ENCODE data around the gene KLHDC8B. TPM values are rescaled to one million over a fixed set of nuclear protein-coding genes. Genes with fewer than 3 reads are reported as not detected.

KLHDC8B gene
- total and polyA plus RNA-seq, 9 of the 15 experiments (the other 6 are each of a cell fraction or from before 2014, with no cell fraction given) = 6.9 to 34.8 (median 25.2) TPM

DNA sequence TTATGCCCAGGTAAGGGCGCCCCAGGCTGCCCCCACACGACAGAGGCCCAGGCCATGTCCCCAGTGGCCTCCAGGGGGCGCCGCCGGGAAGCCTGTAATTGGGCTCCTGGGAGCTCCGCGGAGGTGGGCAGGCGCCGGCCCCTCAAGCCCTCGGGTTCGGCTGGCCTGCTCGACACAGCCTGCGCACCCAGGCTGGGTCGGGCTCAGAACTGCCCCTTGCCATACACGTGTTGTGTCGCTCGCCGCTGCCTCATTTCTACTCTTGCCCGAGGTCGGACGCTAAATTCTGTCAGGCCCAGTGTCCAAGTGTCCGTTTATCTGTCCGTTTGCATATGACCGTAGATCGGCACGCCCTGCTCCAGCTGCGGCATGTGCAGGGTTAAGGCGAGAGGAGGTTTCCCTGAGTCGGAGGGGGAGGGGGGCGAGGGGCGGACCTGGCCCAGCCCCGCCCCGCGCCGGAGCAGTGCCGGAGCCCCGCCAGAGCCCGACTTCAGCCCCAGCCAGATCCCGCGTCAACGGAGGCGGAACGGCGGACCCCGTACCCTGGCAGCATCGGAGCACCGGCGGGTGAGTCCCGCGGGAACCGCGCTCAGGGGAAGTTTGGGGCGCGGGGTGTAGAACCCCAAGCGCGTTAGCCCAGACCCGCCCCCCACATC, at the start of gene KLHDC8B (continued):
- TF ChIP-seq, protein P1, sequence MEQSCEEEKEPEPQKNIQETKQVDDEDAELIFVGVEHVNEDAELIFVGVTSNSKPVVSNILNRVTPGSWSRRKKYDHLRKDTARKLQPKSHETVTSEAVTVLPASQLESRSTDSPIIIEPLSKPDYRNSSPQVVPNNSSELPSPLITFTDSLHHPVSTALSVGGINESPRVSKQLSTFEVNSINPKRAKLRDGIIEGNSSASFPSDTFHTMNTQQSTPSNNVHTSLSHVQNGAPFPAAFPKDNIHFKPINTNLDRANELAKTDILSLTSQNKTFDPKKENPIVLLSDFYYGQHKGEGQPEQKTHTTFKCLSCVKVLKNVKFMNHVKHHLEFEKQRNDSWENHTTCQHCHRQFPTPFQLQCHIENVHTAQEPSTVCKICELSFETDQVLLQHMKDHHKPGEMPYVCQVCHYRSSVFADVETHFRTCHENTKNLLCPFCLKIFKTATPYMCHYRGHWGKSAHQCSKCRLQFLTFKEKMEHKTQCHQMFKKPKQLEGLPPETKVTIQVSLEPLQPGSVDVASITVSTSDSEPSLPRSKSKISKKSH (CRISPR knock-in tag; IDR thresholded peaks at IDR 0.05) = no peak
- TF ChIP-seq NR2C2 (CRISPR knock-in tag; IDR thresholded peaks at IDR 0.05) (no peak), NR2C2 (tag; IDR thresholded peaks at IDR 0.05) (peak; percentile 53), JUN (IDR thresholded peaks at IDR 0.05; ENCODE audit: borderline replicate concordance, low read depth, low read length) (no peak), JUN (CRISPR knock-in tag; IDR thresholded peaks at IDR 0.05; ENCODE audit: borderline replicate concordance) (0 out of 2 replicates have a peak, but pooled peaks have one; percentile 21), KLF16 (IDR thresholded peaks at IDR 0.05) (peak; percentile 68; the same call in 1 of the 2 replicates), TAF9B (IDR thresholded peaks at IDR 0.05; ENCODE audit: partially characterized antibody) (peak; percentile 89), SMARCC2 (IDR thresholded peaks at IDR 0.05; ENCODE audit: low read depth) (peak; percentile 75; the same call in 1 of the 2 replicates), HMG20B (CRISPR knock-in tag; IDR thresholded peaks at IDR 0.05) (no peak), CBX5 (IDR thresholded peaks at IDR 0.05; ENCODE audit: borderline replicate concordance, low read depth) (no peak), ESRRA (IDR thresholded peaks at IDR 0.05; ENCODE audit: borderline replicate concordance, low read depth) (peak; percentile 51; the same call in 1 of the 2 replicates), SMARCE1 (IDR thresholded peaks at IDR 0.05) (peak; percentile 60; the same call in 1 of the 2 replicates)
- TF ChIP-seq, protein P2, sequence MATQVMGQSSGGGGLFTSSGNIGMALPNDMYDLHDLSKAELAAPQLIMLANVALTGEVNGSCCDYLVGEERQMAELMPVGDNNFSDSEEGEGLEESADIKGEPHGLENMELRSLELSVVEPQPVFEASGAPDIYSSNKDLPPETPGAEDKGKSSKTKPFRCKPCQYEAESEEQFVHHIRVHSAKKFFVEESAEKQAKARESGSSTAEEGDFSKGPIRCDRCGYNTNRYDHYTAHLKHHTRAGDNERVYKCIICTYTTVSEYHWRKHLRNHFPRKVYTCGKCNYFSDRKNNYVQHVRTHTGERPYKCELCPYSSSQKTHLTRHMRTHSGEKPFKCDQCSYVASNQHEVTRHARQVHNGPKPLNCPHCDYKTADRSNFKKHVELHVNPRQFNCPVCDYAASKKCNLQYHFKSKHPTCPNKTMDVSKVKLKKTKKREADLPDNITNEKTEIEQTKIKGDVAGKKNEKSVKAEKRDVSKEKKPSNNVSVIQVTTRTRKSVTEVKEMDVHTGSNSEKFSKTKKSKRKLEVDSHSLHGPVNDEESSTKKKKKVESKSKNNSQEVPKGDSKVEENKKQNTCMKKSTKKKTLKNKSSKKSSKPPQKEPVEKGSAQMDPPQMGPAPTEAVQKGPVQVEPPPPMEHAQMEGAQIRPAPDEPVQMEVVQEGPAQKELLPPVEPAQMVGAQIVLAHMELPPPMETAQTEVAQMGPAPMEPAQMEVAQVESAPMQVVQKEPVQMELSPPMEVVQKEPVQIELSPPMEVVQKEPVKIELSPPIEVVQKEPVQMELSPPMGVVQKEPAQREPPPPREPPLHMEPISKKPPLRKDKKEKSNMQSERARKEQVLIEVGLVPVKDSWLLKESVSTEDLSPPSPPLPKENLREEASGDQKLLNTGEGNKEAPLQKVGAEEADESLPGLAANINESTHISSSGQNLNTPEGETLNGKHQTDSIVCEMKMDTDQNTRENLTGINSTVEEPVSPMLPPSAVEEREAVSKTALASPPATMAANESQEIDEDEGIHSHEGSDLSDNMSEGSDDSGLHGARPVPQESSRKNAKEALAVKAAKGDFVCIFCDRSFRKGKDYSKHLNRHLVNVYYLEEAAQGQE (IDR thresholded peaks at IDR 0.05; ENCODE audit: borderline replicate concordance) = peak; percentile 78
- TF ChIP-seq, protein P2 (CRISPR knock-in tag; IDR thresholded peaks at IDR 0.05; ENCODE audit: low read depth) = no peak
- TF ChIP-seq, protein P3, sequence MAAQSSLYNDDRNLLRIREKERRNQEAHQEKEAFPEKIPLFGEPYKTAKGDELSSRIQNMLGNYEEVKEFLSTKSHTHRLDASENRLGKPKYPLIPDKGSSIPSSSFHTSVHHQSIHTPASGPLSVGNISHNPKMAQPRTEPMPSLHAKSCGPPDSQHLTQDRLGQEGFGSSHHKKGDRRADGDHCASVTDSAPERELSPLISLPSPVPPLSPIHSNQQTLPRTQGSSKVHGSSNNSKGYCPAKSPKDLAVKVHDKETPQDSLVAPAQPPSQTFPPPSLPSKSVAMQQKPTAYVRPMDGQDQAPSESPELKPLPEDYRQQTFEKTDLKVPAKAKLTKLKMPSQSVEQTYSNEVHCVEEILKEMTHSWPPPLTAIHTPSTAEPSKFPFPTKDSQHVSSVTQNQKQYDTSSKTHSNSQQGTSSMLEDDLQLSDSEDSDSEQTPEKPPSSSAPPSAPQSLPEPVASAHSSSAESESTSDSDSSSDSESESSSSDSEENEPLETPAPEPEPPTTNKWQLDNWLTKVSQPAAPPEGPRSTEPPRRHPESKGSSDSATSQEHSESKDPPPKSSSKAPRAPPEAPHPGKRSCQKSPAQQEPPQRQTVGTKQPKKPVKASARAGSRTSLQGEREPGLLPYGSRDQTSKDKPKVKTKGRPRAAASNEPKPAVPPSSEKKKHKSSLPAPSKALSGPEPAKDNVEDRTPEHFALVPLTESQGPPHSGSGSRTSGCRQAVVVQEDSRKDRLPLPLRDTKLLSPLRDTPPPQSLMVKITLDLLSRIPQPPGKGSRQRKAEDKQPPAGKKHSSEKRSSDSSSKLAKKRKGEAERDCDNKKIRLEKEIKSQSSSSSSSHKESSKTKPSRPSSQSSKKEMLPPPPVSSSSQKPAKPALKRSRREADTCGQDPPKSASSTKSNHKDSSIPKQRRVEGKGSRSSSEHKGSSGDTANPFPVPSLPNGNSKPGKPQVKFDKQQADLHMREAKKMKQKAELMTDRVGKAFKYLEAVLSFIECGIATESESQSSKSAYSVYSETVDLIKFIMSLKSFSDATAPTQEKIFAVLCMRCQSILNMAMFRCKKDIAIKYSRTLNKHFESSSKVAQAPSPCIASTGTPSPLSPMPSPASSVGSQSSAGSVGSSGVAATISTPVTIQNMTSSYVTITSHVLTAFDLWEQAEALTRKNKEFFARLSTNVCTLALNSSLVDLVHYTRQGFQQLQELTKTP (IDR thresholded peaks at IDR 0.05; ENCODE audit: low read depth in 1 of 2, partially characterized antibody in 2 of 2) = no peak

Measured in K562 (cell line).